ENCODE measurements around the gene GPN3. TPM values are rescaled to one million over a fixed set of nuclear protein-coding genes. Genes with fewer than 3 reads are reported as not detected.

Gene GPN3
- total RNA-seq (2022; extraction: Qiagen RNA extraction; ENCODE audit: low read depth) = 30.4 to 38.0 TPM (median 33.6 TPM) in 5 replicates

GRCh38 chr12:110468214-110469048 is at the start of gene GPN3, which contains the start of gene FAM216A:
Gene GPN3, minus strand, starts transcription at chr12:110468257. Its CDS starts 54 bp downstream, at chr12:110468203.
Gene FAM216A, plus strand, starts transcription at chr12:110468845. Its CDS starts 31 bp downstream, at chr12:110468876.

GRCh38 chr12:110501752-110502738 is 34.0 kb upstream of the GPN3 start, which contains the start of the genes RAD9B and VPS29:
Gene RAD9B, plus strand, starts transcription at chr12:110502331. Its CDS starts 7 bp downstream, at chr12:110502338.
Gene VPS29, minus strand, starts transcription at chr12:110502111. Its CDS starts 60 bp downstream, at chr12:110502051.

GRCh38 chr12:110449799-110450497 is 18.1 kb downstream of the GPN3 start, which contains the start of gene ARPC3:
Gene ARPC3, minus strand, starts transcription at chr12:110450337. Its CDS starts 77 bp downstream, at chr12:110450260.

GRCh38 chr12:110403146-110403975 is 64.7 kb downstream of the GPN3 start, which contains the start of gene ANAPC7:
Gene ANAPC7, minus strand, starts transcription at chr12:110403708. Its CDS starts 81 bp downstream, at chr12:110403627.

Other genes with a start within 250 kb of the GPN3 start
- gene ATP2A2, start 187.0 kb downstream of the GPN3 start, total RNA-seq (2022; extraction: Qiagen RNA extraction; ENCODE audit: low read depth) = 297 to 367 TPM (median 349 TPM) in 5 replicates
- 55.0 to 63.9 TPM (median 57.1 TPM) in 5 replicates for gene ANAPC7, start 64.5 kb downstream of the GPN3 start, total RNA-seq (2022; extraction: Qiagen RNA extraction; ENCODE audit: low read depth)
- 442 to 835 TPM (median 448 TPM) in 5 replicates for gene ARPC3, start 17.9 kb downstream of the GPN3 start, total RNA-seq (2022; extraction: Qiagen RNA extraction; ENCODE audit: low read depth)
- gene FAM216A, start 588 bp upstream of the GPN3 start, total RNA-seq (2022; extraction: Qiagen RNA extraction; ENCODE audit: low read depth) = 17.6 to 20.7 TPM (median 20.2 TPM) in 5 replicates
- gene VPS29, start 33.9 kb upstream of the GPN3 start, total RNA-seq (2022; extraction: Qiagen RNA extraction; ENCODE audit: low read depth) = 137 to 162 TPM (median 151 TPM) in 5 replicates
- gene RAD9B, start 34.1 kb upstream of the GPN3 start, total RNA-seq (2022; extraction: Qiagen RNA extraction; ENCODE audit: low read depth) = 0.20 to 0.53 TPM (median 0.27 TPM) in 4 of 5 replicates, not detected in the other
- gene PPTC7, start 115.1 kb upstream of the GPN3 start, total RNA-seq (2022; extraction: Qiagen RNA extraction; ENCODE audit: low read depth) = 17.5 to 20.1 TPM (median 18.5 TPM) in 5 replicates
- 28.1 to 32.8 TPM (median 30.8 TPM) in 5 replicates for gene TCTN1, start 145.9 kb upstream of the GPN3 start, total RNA-seq (2022; extraction: Qiagen RNA extraction; ENCODE audit: low read depth)
- gene HVCN1, start 220.9 kb upstream of the GPN3 start, total RNA-seq (2022; extraction: Qiagen RNA extraction; ENCODE audit: low read depth) = 0.17 to 0.93 TPM (median 0.63 TPM) in 5 replicates